NCI-H1436 treated with DMSO at 0.1 percent for 48 hours (cell line): ENCODE measurements around the gene RBPJL.

Experiments
- DNase-seq: peaks from one replicate; lab custom pipeline; 2025; lab: John Stamatoyannopoulos, UW

The RBPJL gene

GRCh38 chr20:45317826-45318225, 11.2 kb downstream of the RBPJL start:
- DNase-seq, result no peak

GRCh38 chr20:45318386-45318939, 11.8 kb downstream of the RBPJL start:
- no peak for DNase-seq

- no peak for DNase-seq
Observed at GRCh38 chr20:45318948-45319347, 12.3 kb downstream of the RBPJL start.

GRCh38 chr20:45320948-45321595, 14.4 kb downstream of the RBPJL start:
- no peak for DNase-seq

GRCh38 chr20:45322952-45323383, 16.3 kb downstream of the RBPJL start:
- DNase-seq, result no peak

GRCh38 chr20:45323731-45324130, 17.1 kb downstream of the RBPJL start:
- no peak for DNase-seq

- no peak for DNase-seq
Observed at GRCh38 chr20:45325371-45325770, 18.7 kb downstream of the RBPJL start.

- DNase-seq, result no peak
Observed at GRCh38 chr20:45328451-45328850, 21.8 kb downstream of the RBPJL start.

GRCh38 chr20:45329497-45330319, 23.1 kb downstream of the RBPJL start:
- DNase-seq, result no peak

GRCh38 chr20:45330476-45330875, 23.8 kb downstream of the RBPJL start:
- DNase-seq, result no peak

- no peak for DNase-seq
Observed at GRCh38 chr20:45336530-45337366, 30.1 kb downstream of the RBPJL start.

- no peak for DNase-seq
Observed at GRCh38 chr20:45337367-45338120, 30.9 kb downstream of the RBPJL start.

GRCh38 chr20:45338121-45339030, 31.7 kb downstream of the RBPJL start:
- DNase-seq, result no peak

GRCh38 chr20:45339084-45339483, 32.4 kb downstream of the RBPJL start:
- no peak for DNase-seq

- DNase-seq, result no peak
Observed at GRCh38 chr20:45339799-45340198, 33.2 kb downstream of the RBPJL start.

GRCh38 chr20:45340236-45340847, 33.7 kb downstream of the RBPJL start:
- no peak for DNase-seq

- DNase-seq, result no peak
Observed at GRCh38 chr20:45340951-45341350, 34.3 kb downstream of the RBPJL start.

GRCh38 chr20:45341579-45341938, 34.9 kb downstream of the RBPJL start:
- no peak for DNase-seq

- no peak for DNase-seq
Observed at GRCh38 chr20:45341939-45342854, 35.6 kb downstream of the RBPJL start.
